Measurements from ENCODE around the gene RPLP1. TPM values are rescaled to one million over a fixed set of nuclear protein-coding genes. Genes with fewer than 3 reads are reported as not detected.
A peak's percentile ranks its signal among the peaks of the same experiment; 100 is the strongest.

Gene RPLP1
- total RNA-seq, 1 experiment from 2014 or later: 2,621 TPM

- POLR2A ChIA-PET: interaction anchor here (0.6 kb wide), 2 partner anchors 362 to 1179 kb away, joined by 3 read pairs; no protein-coding TSS in a partner anchor
- no peak overlapping the region for H3K27ac Mint-ChIP-seq (ENCODE audit: low read depth, unreplicated experiment)
- CTCF ChIA-PET: interaction anchor here (1.2 to 6.8 kb wide), 2 partner anchors 14 to 143 kb away, joined by 4 to 54 read pairs; no protein-coding TSS in a partner anchor
Observed at GRCh38 chr15:69407719-69408400, 44.8 kb upstream of the RPLP1 start.

GRCh38 chr15:69408841-69409240, 43.8 kb upstream of the RPLP1 start:
- no peaks in the 10 kb centered on the region for H3K27me3 Mint-ChIP-seq (ENCODE audit: insufficient read depth, unreplicated experiment)

More at GRCh38 chr15:69407719-69408400, 44.8 kb upstream of the RPLP1 start:
- no peaks in the 10 kb centered on the region for H3K9me3 Mint-ChIP-seq (ENCODE audit: unreplicated experiment)
- no TSS peak for BruUV-seq (replicated peaks)
- no peak for TF ChIP-seq CTCF (IDR thresholded peaks at IDR 0.05; ENCODE audit: unreplicated experiment)
- no peaks in the 10 kb centered on the region for H3K27me3 Mint-ChIP-seq (ENCODE audit: insufficient read depth, unreplicated experiment)
- H3K4me3 Mint-ChIP-seq (ENCODE audit: unreplicated experiment): no peak overlapping the region
- DNase-seq (ENCODE audit: unreplicated experiment): no peak
- H3K4me1 Mint-ChIP-seq (ENCODE audit: insufficient read depth, unreplicated experiment): peaks cover 10% of the 10 kb centered on the region
- intact Hi-C loops (cut with micrococcal nuclease): no loop called here
- H3K36me3 Mint-ChIP-seq (ENCODE audit: insufficient read depth, unreplicated experiment): peaks cover 7% of the 10 kb centered on the region

GRCh38 chr15:69410248-69410874, 42.3 kb upstream of the RPLP1 start:
- POLR2A ChIA-PET: interaction anchor here (0.6 to 1.4 kb wide), 3 partner anchors 16 to 147 kb away, joined by 3 to 6 read pairs (median 4); partner anchors contain the start of gene RPLP1
- no peak overlapping the region for H3K27ac Mint-ChIP-seq (ENCODE audit: low read depth, unreplicated experiment)
- H3K9me3 Mint-ChIP-seq (ENCODE audit: unreplicated experiment): no peaks in the 10 kb centered on the region
- TF ChIP-seq CTCF (IDR thresholded peaks at IDR 0.05; ENCODE audit: unreplicated experiment): peak; percentile 46
- no peaks in the 10 kb centered on the region for H3K27me3 Mint-ChIP-seq (ENCODE audit: insufficient read depth, unreplicated experiment)
- BruUV-seq (replicated peaks): no TSS peak
- peaks cover 6% of the 10 kb centered on the region for H3K36me3 Mint-ChIP-seq (ENCODE audit: insufficient read depth, unreplicated experiment)
- CTCF ChIA-PET: interaction anchor here (0.6 to 3.7 kb wide), 12 partner anchors 15 to 352 kb away, joined by 3 to 18 read pairs (median 4); no protein-coding TSS in a partner anchor
- H3K4me1 Mint-ChIP-seq (ENCODE audit: insufficient read depth, unreplicated experiment): no peaks in the 10 kb centered on the region
- intact Hi-C loops (cut with micrococcal nuclease): loop anchor here (1.0 to 5.0 kb wide), 7 partner anchors 16 to 533 kb away; no protein-coding TSS in a partner anchor
- DNase-seq (ENCODE audit: unreplicated experiment): peak; percentile 86
- no peak overlapping the region for H3K4me3 Mint-ChIP-seq (ENCODE audit: unreplicated experiment)

More at GRCh38 chr15:69408841-69409240, 43.8 kb upstream of the RPLP1 start:
- peaks cover 6% of the 10 kb centered on the region for H3K36me3 Mint-ChIP-seq (ENCODE audit: insufficient read depth, unreplicated experiment)
- TF ChIP-seq CTCF (IDR thresholded peaks at IDR 0.05; ENCODE audit: unreplicated experiment): no peak
- BruUV-seq (replicated peaks): no TSS peak
- DNase-seq (ENCODE audit: unreplicated experiment): no peak
- H3K9me3 Mint-ChIP-seq (ENCODE audit: unreplicated experiment): no peaks in the 10 kb centered on the region
- no peak overlapping the region for H3K4me3 Mint-ChIP-seq (ENCODE audit: unreplicated experiment)
- peaks cover under 1% of the 10 kb centered on the region for H3K4me1 Mint-ChIP-seq (ENCODE audit: insufficient read depth, unreplicated experiment)
- ChIA-PET CTCF (interaction anchor here (0.6 to 6.8 kb wide), 5 partner anchors 15 to 695 kb away, joined by 3 to 54 read pairs (median 3); no protein-coding TSS in a partner anchor), POLR2A (no interaction called here)
- no peak overlapping the region for H3K27ac Mint-ChIP-seq (ENCODE audit: low read depth, unreplicated experiment)
- intact Hi-C loops (cut with micrococcal nuclease): no loop called here

GRCh38 chr15:69412274-69412673, 40.3 kb upstream of the RPLP1 start:
- DNase-seq (ENCODE audit: unreplicated experiment): no peak
- Mint-ChIP-seq H3K9me3 (ENCODE audit: unreplicated experiment) (no peaks in the 10 kb centered on the region), H3K27me3 (ENCODE audit: insufficient read depth, unreplicated experiment) (no peaks in the 10 kb centered on the region), H3K36me3 (ENCODE audit: insufficient read depth, unreplicated experiment) (peaks cover 6% of the 10 kb centered on the region), H3K4me1 (ENCODE audit: insufficient read depth, unreplicated experiment) (peaks cover under 1% of the 10 kb centered on the region), H3K27ac (ENCODE audit: low read depth, unreplicated experiment) (no peak overlapping the region), H3K4me3 (ENCODE audit: unreplicated experiment) (no peak overlapping the region)
- POLR2A ChIA-PET: interaction anchor here (0.6 to 1.3 kb wide), 5 partner anchors 41 to 251 kb away, joined by 3 to 4 read pairs (median 3); no protein-coding TSS in a partner anchor
- BruUV-seq (replicated peaks): no TSS peak
- no peak for TF ChIP-seq CTCF (IDR thresholded peaks at IDR 0.05; ENCODE audit: unreplicated experiment)
- CTCF ChIA-PET: interaction anchor here (0.6 to 3.7 kb wide), 8 partner anchors 9 to 389 kb away, joined by 3 to 18 read pairs (median 4); no protein-coding TSS in a partner anchor
- intact Hi-C loops (cut with micrococcal nuclease): loop anchor here (5.0 kb wide), 2 partner anchors 180 to 535 kb away; no protein-coding TSS in a partner anchor
